NCI-H2227 (cell line): ENCODE results near the gene NKX2-3.
A peak's percentile ranks its signal among the peaks of the same experiment; 100 is the strongest.

Experiments
- DNase-seq: peaks from one replicate; lab custom pipeline; 2025; ENCODE audit not compliant: unreplicated experiment; lab: John Stamatoyannopoulos, UW

The NKX2-3 gene

GRCh38 chr10:99537989-99538917 lies 5.5 kb downstream of the NKX2-3 start:
- no peak for DNase-seq

GRCh38 chr10:99539120-99539519 lies 6.4 kb downstream of the NKX2-3 start:
- no peak for DNase-seq

DNA sequence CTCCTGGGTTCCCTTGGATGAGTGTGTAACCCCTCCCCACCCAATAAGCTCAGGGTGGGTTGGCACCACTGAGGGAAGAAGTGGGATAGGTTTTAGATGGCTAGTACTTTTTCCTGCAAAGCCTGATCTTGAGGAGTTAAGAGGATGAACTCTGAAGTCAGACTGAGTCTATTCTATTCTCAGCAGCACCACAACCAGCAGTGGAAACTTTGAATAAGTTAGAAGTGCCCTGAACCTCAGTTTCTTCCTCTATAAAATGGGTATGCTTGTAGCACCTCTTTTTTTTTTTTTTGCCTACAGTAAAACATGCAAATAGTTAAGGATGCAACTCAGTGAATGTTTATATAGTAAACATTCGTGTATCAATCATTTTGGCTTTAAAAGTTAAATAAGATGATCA lies 7.1 kb downstream of the NKX2-3 start:
- no peak for DNase-seq

GRCh38 chr10:99540306-99540656 lies 7.5 kb downstream of the NKX2-3 start:
- no peak for DNase-seq

GRCh38 chr10:99540657-99541531 lies 8.2 kb downstream of the NKX2-3 start:
- DNase-seq, result no peak

- no peak for DNase-seq
Observed at GRCh38 chr10:99544322-99544721, 11.6 kb downstream of the NKX2-3 start.

- no peak for DNase-seq
Observed at GRCh38 chr10:99548041-99548530, 15.3 kb downstream of the NKX2-3 start.

DNA sequence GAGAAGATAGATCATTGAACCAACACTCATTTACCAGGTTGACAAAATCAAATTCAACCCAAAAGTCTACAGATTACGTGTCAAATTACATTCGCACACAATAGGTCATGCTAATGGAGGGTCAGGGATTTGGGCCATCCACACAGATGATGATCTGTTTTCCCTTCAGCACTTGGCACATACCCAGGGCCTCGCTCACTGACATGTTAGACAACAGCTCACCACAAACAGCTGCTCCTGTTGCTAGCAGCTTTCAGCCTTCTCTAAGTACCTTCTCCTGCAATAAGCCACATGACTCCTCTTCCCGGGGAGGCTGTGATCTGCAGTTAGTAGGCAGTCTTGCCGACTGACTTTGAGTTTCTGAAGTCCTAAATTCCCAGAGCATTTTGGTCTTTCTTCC lies 18.4 kb downstream of the NKX2-3 start:
- DNase-seq, result peak; percentile 53

DNA sequence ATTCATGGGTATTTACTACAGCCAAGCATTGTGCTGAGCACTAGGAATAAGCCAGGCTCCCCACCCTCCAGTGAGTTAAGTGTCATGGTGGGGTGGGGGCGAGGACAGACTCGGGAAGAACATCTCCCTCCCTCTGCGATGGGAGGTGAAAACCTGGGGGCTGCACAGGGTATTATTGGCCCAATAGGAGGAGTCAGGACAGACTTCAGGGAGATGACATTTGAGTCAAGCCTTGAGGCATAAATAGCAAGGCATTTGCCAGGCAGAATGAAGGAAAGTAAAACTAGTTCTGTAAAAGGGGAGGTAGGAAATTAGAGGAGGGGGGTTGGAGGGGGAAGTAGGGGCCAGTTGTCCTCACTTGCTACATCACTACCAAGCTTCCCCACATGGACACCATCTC lies 18.9 kb downstream of the NKX2-3 start:
- no peak for DNase-seq

- DNase-seq, result no peak
Observed at GRCh38 chr10:99555371-99555770, 22.6 kb downstream of the NKX2-3 start.

GRCh38 chr10:99555825-99556523 lies 23.2 kb downstream of the NKX2-3 start:
- DNase-seq, result no peak

DNA sequence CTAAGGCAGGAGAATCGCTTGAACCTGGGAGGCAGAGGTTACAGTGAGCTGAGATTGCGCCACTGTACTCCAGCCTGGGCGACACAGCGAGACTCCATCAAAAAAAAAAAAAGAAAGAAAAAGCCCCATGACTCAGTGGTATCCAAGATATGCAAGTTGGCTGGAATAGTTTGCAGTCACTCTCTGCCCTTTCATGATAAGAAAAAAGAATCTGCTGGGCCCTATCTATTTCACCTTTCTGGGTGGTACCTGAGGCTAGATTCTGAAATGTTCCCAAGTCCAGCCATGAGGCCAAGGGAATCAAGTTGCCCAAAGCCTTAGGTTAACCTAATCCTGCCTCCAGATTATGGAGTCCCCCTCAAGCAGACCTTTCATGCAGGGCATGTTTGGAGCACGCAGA lies 24.3 kb downstream of the NKX2-3 start:
- no peak for DNase-seq

DNA sequence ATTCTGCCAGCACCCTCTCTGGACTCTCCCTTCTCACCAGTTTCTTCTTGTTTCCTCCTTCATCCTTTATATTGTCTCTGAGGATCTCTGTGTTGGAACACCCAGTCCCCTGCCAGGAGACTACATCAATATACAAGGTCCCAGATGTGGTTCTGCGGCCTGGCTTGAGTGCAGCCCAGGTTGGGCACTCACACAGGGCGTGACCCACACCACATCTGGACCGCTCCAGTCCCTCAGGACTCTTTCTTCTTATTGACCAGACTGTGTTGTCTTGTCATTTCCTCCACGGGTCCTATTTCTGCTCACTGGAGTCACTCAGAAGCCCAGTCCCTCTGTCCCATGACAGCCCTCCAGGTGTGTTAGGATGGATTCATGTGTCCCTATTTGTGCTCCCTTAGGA lies 26.0 kb downstream of the NKX2-3 start:
- no peak for DNase-seq

DNA sequence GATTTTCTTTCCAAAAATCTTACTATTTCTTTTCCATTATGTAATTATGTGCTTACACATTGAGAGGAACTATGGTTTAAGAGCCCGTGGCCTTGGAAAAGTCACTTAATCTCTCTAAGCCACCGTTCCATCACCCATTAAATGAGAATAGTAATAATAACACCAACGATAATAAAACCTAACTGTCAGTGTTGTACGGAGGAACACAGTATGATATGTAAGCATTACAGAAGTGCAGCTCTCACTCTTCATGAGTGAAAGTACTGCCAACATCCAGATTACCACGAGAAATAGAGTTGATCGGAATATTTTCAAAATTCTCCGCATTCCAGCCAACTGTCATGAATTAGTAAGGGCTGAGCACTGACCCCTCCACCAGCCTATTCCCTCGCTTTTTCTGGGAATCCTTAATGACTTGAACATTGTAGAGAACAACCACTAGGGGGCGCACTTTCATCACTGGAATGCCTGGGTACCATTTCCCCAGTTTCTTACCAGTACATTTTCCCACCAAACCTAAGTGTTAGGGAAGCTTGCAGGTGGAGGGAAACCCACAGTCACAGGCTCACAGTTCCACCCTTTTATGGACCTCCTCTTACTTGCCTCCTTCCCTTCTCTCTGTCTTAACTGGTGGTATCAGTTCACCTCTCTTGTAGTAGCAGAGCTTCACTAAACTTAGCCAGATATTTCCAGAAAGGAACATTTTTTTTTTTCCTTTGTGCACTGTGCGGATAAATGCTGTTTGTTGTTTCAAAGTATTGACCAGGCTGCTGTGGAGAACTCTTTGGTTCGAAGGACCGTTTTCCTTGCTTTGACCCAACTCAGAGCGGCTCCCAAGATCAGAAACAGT lies 27.8 kb downstream of the NKX2-3 start:
- DNase-seq, result peak; percentile 64

DNA sequence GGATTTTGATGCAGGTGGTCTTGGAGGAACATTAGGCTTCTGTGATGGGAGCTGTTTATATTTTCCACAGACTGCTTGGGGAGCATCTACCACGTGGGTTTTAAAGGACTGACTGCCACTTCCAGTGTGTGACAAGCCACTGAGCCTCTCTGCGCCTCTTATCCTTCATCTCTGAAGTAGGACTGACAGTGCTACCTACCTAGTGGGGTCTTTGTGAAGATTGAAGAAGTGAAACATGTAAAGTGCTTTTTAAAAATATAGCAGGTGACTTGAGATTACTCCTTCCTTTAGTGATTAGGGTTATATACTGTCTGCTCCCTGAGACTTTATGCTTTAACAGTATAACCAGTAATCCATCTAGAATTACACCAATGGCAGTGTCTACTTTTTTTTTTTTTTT lies 29.9 kb downstream of the NKX2-3 start:
- DNase-seq, result no peak

- DNase-seq, result no peak
Observed at GRCh38 chr10:99564361-99564760, 31.6 kb downstream of the NKX2-3 start.

- no peak for DNase-seq
Observed at GRCh38 chr10:99565166-99565565, 32.4 kb downstream of the NKX2-3 start.

GRCh38 chr10:99569253-99569939 lies 36.7 kb downstream of the NKX2-3 start:
- no peak for DNase-seq

DNA sequence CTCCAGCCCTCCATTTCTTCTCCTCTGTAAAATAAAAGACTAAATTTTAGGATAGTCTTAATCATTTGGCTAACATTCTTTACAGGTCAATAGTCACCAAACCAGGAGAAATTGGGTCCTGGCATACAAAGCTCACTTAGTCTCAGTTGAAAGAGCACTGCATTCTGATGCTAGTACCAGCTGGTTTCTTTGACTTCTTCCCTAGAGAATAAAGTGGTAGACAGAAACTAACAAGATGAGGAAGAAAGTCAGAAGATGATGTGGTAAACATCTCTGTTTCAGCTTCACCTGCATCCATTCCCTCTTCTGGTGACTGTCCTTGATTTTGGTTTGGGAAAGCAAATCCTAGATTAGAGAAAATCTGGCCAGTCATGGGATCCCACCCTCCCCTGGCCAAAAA lies 37.2 kb downstream of the NKX2-3 start:
- DNase-seq, result no peak

- DNase-seq, result no peak
Observed at GRCh38 chr10:99571816-99572215, 39.1 kb downstream of the NKX2-3 start.
